ENCODE measurements around the gene ADAMTS1.
"Not testable (repeated sequence)": the region's sequence is repeated elsewhere in the genome, so short reads cannot be mapped to it uniquely, and the experiment has no call there.

ADAMTS1 gene
- total RNA-seq: 0 to 38.4 (median 1.5) reads per million in 9 experiments

DNA sequence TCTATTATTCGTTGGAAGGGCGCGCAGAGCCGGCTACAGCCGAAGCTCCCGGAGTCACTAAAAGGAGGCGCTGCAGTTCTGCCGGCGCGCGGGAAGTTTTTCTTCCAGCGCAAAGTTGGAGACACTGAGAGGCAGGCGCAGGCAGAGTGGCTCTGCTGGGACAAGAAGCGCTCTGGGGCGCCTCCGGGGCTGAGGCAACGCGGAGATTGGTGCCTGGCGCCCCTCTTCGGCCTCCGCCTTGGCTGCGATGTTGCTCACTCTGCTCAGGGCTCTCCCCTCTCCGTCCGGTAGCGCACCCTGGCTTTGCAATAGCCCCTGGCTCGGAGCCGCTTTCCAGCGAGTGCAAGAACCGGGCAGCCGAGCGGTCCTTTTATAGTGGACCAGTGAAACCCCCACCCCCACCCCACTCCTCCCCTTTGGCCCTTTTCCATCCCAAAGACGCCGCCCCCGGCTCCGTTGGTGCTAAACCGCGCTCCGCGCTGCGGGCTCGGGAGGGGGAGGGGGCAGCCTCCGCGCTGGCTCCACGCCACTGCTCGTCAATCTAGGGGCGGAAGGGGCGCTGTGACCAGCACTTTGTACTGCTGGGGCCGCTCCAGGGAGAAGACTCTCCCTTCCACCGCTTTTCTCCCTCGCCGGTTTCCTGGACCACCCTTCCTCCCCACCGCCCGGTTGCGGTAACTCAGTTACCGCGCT is at the start of gene ADAMTS1:
Gene ADAMTS1 (minus strand): TSS at position 344 of the 693 bp plus-strand sequence. CDS start 455 bp downstream, outside the sequence.
- peak; percentile 43 for ATAC-seq (replicated peaks)
- Mint-ChIP-seq H3K27me3 (peaks cover 54 to 69% of the 10 kb centered on the region in 2 donors), H3K27ac (peak within 1 kb of the TSS in 1 of 2 donors; percentile 54), H3K9me3 (no peaks in the 10 kb centered on the region), H3K4me1 (ENCODE audit: low read depth in 2 of 2) (peaks cover 19 to 28% of the 10 kb centered on the region in 2 donors), H3K4me3 (peak within 1 kb of the TSS; percentile 75), H3K36me3 (ENCODE audit: insufficient read depth) (peaks cover 9% of the 10 kb centered on the region)
- no peak for DNase-seq

DNA sequence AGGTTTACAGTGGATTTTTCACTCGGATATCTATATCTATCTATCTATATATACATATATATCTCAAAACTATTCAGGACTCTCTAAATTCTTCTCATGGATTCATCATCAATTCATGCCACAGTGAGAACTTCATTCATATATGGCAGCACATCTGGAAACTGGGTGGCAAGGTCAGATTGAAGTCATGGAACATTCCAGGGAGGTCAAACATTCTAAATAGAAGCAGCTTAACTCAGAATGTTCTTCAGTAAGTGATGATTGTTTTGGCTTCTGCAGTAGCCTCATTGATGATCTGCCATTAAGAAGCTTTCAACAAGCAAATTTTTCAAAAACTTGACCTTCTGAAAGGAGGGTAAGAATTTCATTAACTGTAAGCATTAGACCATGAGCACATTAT is 46.9 kb upstream of the ADAMTS1 start:
- H3K4me1 Mint-ChIP-seq (ENCODE audit: low read depth in 2 of 2): no peaks in the 10 kb centered on the region
- ATAC-seq (replicated peaks) (no peak), DNase-seq (no peak)
- H3K9me3 Mint-ChIP-seq: no peaks in the 10 kb centered on the region
- no peaks in the 10 kb centered on the region for H3K27me3 Mint-ChIP-seq
- no peak overlapping the region for H3K27ac Mint-ChIP-seq
- H3K4me3 Mint-ChIP-seq: no peak overlapping the region
- no peaks in the 10 kb centered on the region for H3K36me3 Mint-ChIP-seq (ENCODE audit: insufficient read depth)

DNA sequence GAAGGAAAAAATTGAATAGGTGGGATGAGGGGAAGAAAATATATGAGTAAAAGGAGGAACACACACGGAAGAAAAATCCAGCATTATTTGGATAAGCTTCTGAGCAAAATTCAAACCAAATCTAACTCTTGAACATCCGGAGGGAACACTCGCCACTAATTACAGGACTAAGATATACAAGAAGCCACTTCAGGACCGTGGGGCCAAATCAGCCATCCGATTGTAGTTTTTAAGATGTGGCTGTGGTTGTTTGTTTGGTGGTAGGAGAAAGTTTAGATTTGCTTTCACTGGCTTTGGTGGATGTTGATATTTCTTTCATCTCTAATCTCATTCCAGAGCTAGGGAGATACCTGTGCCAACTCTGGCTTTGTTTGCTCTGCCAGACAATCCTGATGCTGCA is 43.7 kb upstream of the ADAMTS1 start:
- H3K36me3 Mint-ChIP-seq (ENCODE audit: insufficient read depth): no peaks in the 10 kb centered on the region
- H3K27ac Mint-ChIP-seq: no peak overlapping the region
- no peaks in the 10 kb centered on the region for H3K4me1 Mint-ChIP-seq (ENCODE audit: low read depth in 2 of 2)
- no peaks in the 10 kb centered on the region for H3K9me3 Mint-ChIP-seq
- ATAC-seq (replicated peaks): no peak
- DNase-seq: no peak
- H3K27me3 Mint-ChIP-seq: no peaks in the 10 kb centered on the region
- no peak overlapping the region for H3K4me3 Mint-ChIP-seq

DNA sequence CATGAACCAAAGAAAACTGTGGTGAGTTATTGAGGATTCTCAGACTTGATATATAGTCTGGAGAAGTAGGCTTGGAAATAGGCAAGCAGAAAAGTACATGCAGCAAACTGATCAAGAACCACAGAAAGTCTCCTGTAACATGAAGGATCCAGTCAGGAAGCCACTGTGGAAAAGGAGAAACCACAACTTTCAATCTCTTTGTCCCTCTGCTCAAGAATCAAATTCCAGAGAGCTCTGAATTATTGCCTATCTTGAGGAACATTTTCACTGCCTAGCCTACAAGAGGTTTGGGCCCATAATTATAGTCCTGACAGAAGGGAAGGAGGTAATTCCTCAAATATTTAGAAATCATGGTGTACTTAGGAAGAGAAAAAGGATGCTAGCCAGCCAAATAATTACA is 43.0 kb upstream of the ADAMTS1 start:
- H3K27me3 Mint-ChIP-seq: no peaks in the 10 kb centered on the region
- H3K27ac Mint-ChIP-seq: no peak overlapping the region
- ATAC-seq (replicated peaks) (no peak), DNase-seq (no peak)
- no peaks in the 10 kb centered on the region for H3K36me3 Mint-ChIP-seq (ENCODE audit: insufficient read depth)
- no peak overlapping the region for H3K4me3 Mint-ChIP-seq
- H3K9me3 Mint-ChIP-seq: no peaks in the 10 kb centered on the region
- no peaks in the 10 kb centered on the region for H3K4me1 Mint-ChIP-seq (ENCODE audit: low read depth in 2 of 2)

DNA sequence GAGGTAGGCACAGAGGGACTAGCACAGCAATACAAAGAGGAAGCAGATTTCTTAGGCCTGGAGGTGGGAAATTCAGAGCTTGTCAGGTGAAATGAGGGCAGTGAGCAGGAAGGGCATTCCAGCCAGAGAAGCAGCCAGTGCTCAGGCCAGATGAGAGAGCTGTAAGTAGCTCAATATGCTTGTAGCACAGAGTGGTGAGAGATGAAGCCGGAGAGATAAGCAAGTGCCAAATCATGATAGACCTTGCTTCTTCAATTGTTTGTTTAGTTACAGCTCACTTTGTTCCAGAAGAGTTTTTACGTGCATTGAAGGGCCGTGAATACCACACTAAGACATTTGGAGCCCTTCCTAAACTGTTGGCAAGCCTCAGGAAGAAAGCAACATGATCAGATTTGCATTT is 42.0 kb upstream of the ADAMTS1 start:
- Mint-ChIP-seq H3K4me3 (no peak overlapping the region), H3K36me3 (ENCODE audit: insufficient read depth) (no peaks in the 10 kb centered on the region), H3K9me3 (no peaks in the 10 kb centered on the region), H3K4me1 (ENCODE audit: low read depth in 2 of 2) (no peaks in the 10 kb centered on the region), H3K27ac (no peak overlapping the region), H3K27me3 (no peaks in the 10 kb centered on the region)
- DNase-seq (no peak), ATAC-seq (replicated peaks) (no peak)

DNA sequence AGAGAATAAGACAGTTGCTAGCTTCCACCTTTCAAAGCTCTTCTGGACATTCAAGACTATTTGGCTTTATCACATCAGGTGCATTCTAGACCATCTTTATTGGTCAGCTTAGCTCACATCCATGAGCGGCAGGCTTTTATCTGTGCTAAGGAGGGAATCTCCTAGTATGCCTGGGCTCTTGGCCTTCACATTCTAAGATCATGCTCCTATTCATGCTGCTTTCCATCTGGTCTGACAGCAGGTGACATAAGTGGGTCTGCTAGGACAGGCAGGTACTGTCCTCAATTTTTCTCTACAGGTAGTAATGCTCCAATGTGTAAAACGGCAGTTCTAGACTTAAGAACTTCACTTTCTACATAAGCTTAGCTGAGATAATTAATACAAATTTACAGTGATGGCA is 39.2 kb upstream of the ADAMTS1 start:
- ATAC-seq (replicated peaks) (no peak), DNase-seq (no peak)
- no peaks in the 10 kb centered on the region for H3K27me3 Mint-ChIP-seq
- H3K36me3 Mint-ChIP-seq (ENCODE audit: insufficient read depth): no peaks in the 10 kb centered on the region
- no peaks in the 10 kb centered on the region for H3K9me3 Mint-ChIP-seq
- no peak overlapping the region for H3K4me3 Mint-ChIP-seq
- no peaks in the 10 kb centered on the region for H3K4me1 Mint-ChIP-seq (ENCODE audit: low read depth in 2 of 2)
- H3K27ac Mint-ChIP-seq: no peak overlapping the region

DNA sequence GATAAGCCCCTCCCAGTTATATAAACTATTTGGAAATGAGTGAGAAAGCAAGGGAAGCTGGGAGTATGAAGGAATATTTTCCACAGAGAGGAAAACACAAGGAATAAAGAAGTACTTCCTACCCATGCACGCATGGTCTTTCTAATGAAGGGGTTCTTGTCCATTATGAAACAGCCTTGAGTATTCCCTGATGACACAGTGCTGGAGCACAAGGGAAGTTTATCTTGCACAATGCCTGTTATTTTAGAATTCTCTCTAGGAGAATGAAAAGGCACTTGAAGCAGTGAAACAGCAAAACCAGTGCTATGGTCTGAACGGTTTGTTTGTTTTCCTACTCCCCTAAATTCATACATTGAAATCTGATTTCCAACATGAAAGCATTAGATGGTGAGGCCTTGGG is 38.6 kb upstream of the ADAMTS1 start:
- Mint-ChIP-seq H3K27ac (no peak overlapping the region), H3K9me3 (no peaks in the 10 kb centered on the region), H3K27me3 (no peaks in the 10 kb centered on the region), H3K4me1 (ENCODE audit: low read depth in 2 of 2) (no peaks in the 10 kb centered on the region), H3K4me3 (no peak overlapping the region), H3K36me3 (ENCODE audit: insufficient read depth) (no peaks in the 10 kb centered on the region)
- DNase-seq: no peak
- no peak for ATAC-seq (replicated peaks)

DNA sequence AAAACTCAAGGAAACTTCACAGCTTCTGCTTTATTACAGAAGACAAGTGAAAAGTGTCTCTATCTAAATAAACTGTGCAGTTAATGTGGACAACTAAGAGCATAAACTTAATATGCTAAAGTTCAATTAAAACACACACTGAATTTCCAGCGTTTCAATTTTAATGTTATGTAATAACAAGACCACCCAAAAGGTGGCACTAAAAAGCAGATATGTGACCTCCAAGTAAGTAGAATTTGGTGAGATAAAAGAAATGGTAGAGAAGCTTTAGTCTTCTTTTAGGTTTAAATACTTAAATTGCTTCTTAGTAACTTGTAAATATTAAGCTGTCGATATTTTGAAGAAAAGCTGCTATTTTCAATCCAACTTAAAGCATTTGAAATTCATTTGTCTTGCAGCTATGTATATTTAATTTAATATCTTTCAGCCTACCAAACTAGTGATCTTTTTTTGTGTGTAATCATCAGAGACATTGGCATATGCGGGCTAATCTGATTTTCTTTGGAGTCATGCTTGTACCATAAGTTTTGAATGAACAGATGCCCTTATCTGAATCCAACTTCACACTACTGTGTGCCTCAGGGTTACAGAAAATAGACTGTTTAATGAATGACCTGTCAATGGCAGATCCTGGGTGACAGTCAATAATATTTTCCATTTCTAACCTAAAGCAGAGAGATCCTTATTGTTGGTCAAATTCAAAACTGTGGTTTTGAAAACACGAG is 36.5 kb upstream of the ADAMTS1 start:
- H3K4me3 Mint-ChIP-seq: no peak overlapping the region
- H3K27ac Mint-ChIP-seq: no peak overlapping the region
- no peaks in the 10 kb centered on the region for H3K9me3 Mint-ChIP-seq
- H3K36me3 Mint-ChIP-seq (ENCODE audit: insufficient read depth): no peaks in the 10 kb centered on the region
- no peak for ATAC-seq (replicated peaks)
- no peaks in the 10 kb centered on the region for H3K27me3 Mint-ChIP-seq
- H3K4me1 Mint-ChIP-seq (ENCODE audit: low read depth in 2 of 2): no peaks in the 10 kb centered on the region
- no peak for DNase-seq

DNA sequence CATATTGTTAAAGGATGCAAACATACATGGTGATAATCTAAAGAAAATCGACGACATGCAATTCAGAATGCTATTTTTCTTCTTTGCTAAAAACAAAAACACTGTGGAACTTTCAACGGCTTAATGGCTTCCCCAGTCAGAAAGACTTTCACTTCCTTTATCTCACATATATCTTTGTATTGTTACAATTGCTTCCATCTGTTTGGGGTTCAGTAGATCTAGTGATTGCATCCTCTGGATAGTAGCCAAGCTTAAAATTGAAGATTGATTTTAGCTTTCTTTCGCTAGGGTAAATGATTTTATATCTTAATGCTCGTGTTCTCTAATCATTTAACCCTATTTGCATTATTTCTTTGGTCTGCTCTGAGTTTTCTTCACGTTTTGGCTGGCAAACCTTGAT is 31.8 kb upstream of the ADAMTS1 start:
- H3K4me3 Mint-ChIP-seq: no peak overlapping the region
- no peaks in the 10 kb centered on the region for H3K27me3 Mint-ChIP-seq
- ATAC-seq (replicated peaks) (no peak), DNase-seq (no peak)
- no peaks in the 10 kb centered on the region for H3K4me1 Mint-ChIP-seq (ENCODE audit: low read depth in 2 of 2)
- H3K9me3 Mint-ChIP-seq: peaks cover 0 to 2% of the 10 kb centered on the region in 2 donors
- no peaks in the 10 kb centered on the region for H3K36me3 Mint-ChIP-seq (ENCODE audit: insufficient read depth)
- H3K27ac Mint-ChIP-seq: no peak overlapping the region

DNA sequence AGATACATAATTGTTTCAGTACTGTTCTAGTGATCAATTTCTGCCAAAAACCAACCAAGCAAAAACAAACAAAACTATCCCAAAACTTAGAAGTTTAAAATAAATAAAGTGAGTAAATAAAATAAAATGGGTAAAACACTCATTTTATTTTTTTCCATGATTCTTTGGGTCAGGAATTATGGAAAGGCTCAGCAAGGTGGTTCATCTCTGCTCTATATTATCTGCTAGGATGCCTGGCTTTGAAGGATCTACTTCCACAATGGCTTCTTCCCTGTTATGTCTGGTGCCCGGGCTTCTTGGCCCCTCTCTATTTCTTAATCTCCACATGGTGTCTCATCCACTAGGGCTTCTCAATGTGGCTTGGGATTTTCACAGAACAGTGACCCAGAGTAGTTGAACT is 29.1 kb upstream of the ADAMTS1 start:
- H3K4me1 Mint-ChIP-seq (ENCODE audit: low read depth in 2 of 2): no peaks in the 10 kb centered on the region

DNA sequence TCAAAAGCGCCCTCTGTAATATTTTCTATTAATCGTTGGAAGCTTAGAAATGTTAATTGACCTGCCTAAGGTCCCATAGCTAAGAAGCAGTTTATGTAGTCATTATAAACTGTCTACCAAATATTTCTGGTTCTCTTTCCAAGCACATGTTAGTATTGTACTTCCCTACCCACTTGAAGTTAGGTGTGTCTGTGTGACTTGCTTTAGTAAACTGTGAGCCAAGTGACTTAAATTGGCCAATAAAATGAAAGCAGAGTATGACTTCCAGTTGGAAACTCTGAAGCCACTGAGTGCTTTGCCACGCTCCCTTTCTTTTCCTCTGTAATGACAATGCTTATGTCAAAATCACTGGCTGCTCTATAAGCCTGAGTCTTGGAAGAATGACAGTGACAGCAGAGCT is 20.6 kb upstream of the ADAMTS1 start:
- no peak for DNase-seq
- peaks cover 0 to 5% of the 10 kb centered on the region in 2 donors for H3K9me3 Mint-ChIP-seq
- ATAC-seq (replicated peaks): no peak

More for the DNA sequence above, 29.1 kb upstream of the ADAMTS1 start:
- DNase-seq (no peak), ATAC-seq (replicated peaks) (no peak)
- Mint-ChIP-seq H3K9me3 (peaks cover 0 to 2% of the 10 kb centered on the region in 2 donors), H3K27me3 (no peaks in the 10 kb centered on the region), H3K36me3 (ENCODE audit: insufficient read depth) (no peaks in the 10 kb centered on the region), H3K4me3 (no peak overlapping the region), H3K27ac (no peak overlapping the region)

DNA sequence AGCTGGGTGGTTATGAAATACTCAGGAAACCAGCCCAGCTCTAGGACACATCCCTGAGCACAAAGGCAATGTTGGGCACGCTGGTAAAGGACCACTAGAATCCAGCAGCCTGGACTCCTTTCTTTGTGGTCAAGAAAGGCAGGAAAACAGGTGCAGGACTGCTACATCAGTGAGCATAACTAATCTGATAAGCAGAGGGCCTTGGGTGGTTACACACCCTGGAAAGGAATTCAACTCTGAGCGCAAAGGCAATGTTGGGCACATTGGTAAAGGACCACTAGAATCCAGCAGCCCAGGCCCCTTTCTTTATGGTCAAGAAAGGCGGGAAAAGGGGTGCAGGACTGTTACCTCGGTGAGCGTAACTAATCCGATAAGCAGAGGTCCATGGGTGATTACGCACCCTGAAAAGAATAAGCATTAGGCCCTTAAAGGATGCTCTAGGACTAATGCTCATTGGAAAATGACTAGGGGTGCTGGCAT is 11.7 kb upstream of the ADAMTS1 start:
- H3K4me1 Mint-ChIP-seq (ENCODE audit: low read depth in 2 of 2); H3K27ac Mint-ChIP-seq; ATAC-seq (replicated peaks): not testable (repeated sequence)

More for the DNA sequence above, 20.6 kb upstream of the ADAMTS1 start:
- no peak overlapping the region for H3K4me3 Mint-ChIP-seq
- no peaks in the 10 kb centered on the region for H3K27me3 Mint-ChIP-seq
- H3K36me3 Mint-ChIP-seq (ENCODE audit: insufficient read depth): no peaks in the 10 kb centered on the region
- no peak overlapping the region for H3K27ac Mint-ChIP-seq
- H3K4me1 Mint-ChIP-seq (ENCODE audit: low read depth in 2 of 2): no peaks in the 10 kb centered on the region

DNA sequence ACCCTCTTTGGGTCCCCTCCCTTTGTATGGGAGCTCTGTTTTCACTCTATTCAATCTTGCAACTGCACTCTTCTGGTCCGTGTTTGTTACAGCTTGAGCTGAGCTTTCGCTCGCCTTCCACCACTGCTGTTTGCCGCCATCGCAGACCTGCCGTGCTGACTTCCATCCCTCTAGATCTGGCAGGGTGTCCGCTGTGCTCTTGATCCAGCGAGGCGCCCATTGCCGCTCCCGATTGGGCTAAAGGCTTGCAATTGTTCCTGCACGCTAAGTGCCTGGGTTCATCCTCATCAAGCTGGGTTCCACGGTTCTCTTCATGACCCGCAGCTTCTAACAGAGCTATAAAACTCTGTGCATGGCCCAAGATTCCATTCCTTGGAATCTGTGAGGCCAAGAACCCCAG is 9.5 kb upstream of the ADAMTS1 start:
- not testable (repeated sequence) for ATAC-seq (replicated peaks); H3K4me1 Mint-ChIP-seq (ENCODE audit: low read depth in 2 of 2); H3K9me3 Mint-ChIP-seq; H3K4me3 Mint-ChIP-seq; H3K36me3 Mint-ChIP-seq (ENCODE audit: insufficient read depth); H3K27ac Mint-ChIP-seq; DNase-seq
- peaks cover 0 to 19% of the 10 kb centered on the region in 2 donors for H3K27me3 Mint-ChIP-seq

More for the DNA sequence above, 11.7 kb upstream of the ADAMTS1 start:
- not testable (repeated sequence) for H3K36me3 Mint-ChIP-seq (ENCODE audit: insufficient read depth); H3K4me3 Mint-ChIP-seq; DNase-seq; H3K9me3 Mint-ChIP-seq
- peaks cover 0 to 12% of the 10 kb centered on the region in 2 donors for H3K27me3 Mint-ChIP-seq

DNA sequence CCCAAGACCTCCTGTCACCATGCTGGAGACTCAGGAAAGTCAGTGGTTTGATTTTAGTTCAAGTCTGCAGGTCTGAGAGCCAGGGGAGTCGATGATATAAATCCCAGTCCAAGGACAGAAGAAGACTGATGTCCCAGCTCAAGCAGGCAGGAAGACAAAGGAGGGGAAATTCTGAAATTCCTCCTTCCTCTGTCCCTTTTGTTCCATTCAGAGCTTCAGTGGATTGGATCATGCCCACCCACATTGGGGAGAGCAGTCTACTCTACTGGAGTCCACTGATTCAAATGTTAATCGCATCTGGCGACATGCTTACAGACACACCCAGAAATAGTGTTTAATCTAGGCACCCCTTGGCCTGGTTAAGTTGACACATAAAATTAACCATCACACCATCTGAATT is 7.2 kb upstream of the ADAMTS1 start:
- ATAC-seq (replicated peaks) (no peak), DNase-seq (no peak)
- Mint-ChIP-seq H3K4me3 (no peak overlapping the region), H3K4me1 (ENCODE audit: low read depth in 2 of 2) (peaks cover under 1 to 2% of the 10 kb centered on the region in 2 donors), H3K9me3 (no peaks in the 10 kb centered on the region), H3K36me3 (ENCODE audit: insufficient read depth) (no peaks in the 10 kb centered on the region), H3K27me3 (peaks cover 5 to 24% of the 10 kb centered on the region in 2 donors), H3K27ac (no peak overlapping the region)

All from effector memory CD8-positive, alpha-beta T cell (primary cell).